ENCODE results near the gene OR51L1.

OR51L1 gene

GRCh38 chr11:5046754-5047330 lies 52.2 kb downstream of the OR51L1 start:
- DNase-seq (ENCODE audit: low spot score) = no peak

Measured in globus pallidus (tissue), 1 donor.